Fibroblast of upper back skin (primary cell): ENCODE results near the gene SRPK1.
"Not testable (repeated sequence)": the region's sequence is repeated elsewhere in the genome, so short reads cannot be mapped to it uniquely, and the experiment has no call there.

Experiments used
- DNase-seq: peaks from one replicate; pipeline ENCODE4 v3.0.0-alpha.2; 2013

SRPK1 gene

GRCh38 chr6:35920793-35921732 is at the start of gene SRPK1:
TSS of gene SRPK1 (minus strand) at chr6:35921098. CDS start at chr6:35921056, 42 bp downstream.
- peak; percentile 75 for DNase-seq

- peak; percentile 47 for DNase-seq
Measured at GRCh38 chr6:35970181-35970580, 49.3 kb upstream of the SRPK1 start.

DNA sequence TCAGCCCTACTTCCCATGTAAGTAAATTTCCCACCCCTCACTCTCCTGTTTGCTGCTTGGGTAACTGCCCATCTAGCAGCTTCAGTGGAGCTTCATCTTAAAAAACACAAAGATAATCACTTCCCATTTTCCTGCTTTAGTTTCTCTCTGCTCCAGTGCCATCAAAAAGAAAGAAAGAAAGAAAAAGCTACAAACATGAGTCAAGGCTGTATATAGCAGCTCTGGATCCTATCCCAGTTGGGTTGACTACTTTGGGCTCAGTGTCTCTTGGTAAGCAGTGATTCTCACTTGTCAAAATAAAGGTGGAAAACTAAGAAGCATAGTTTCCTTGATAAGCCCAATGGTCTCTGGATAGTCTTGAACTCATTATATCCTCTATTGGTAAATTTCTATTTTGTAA is 48.7 kb upstream of the SRPK1 start:
- DNase-seq: no peak

- DNase-seq: no peak
Measured at GRCh38 chr6:35968821-35969220, 47.9 kb upstream of the SRPK1 start.

- DNase-seq: no peak
Measured at GRCh38 chr6:35967076-35967774, 46.3 kb upstream of the SRPK1 start.

DNA sequence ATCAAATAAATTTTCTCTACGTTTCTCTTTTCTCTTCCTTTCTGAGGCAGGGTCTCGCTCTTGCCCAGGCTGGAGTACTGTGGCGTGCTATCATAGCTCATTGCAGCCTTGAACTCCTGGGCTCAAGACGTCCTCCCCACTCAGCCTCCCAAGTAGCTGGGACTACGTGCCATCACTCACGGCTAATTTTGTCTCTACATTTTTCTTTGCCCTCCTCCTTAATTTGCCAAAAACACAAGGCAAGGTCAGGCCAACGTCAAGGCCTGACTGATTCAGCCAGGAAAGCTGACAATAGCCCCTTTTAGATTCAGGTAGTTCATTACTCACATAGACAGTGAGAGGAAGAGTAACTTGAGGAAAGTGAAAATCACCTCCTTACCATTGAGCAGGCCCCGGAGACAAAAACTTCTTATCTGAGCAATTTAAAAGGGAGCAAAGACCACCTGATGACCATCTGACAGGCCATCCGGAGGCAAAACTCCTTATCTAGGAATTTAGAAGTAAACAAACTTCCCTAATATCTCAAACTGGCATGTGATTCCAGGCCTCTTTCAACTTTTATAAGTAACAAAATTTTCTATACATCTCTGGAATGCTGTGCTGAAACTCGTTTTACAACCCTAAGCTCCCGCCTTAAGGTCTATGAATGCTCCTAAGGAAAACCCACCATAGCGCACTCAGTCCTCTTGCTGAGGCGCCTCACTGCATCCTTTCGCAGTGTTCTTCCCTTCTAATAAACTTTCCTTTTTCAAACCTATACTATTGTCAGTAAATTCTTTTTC is 42.1 kb upstream of the SRPK1 start:
- no peak for DNase-seq

- DNase-seq: no peak
Measured at GRCh38 chr6:35960187-35960586, 39.3 kb upstream of the SRPK1 start.

GRCh38 chr6:35955970-35956369 is 35.1 kb upstream of the SRPK1 start:
- DNase-seq: no peak

- DNase-seq: no peak
Measured at GRCh38 chr6:35955521-35955920, 34.6 kb upstream of the SRPK1 start.

DNA sequence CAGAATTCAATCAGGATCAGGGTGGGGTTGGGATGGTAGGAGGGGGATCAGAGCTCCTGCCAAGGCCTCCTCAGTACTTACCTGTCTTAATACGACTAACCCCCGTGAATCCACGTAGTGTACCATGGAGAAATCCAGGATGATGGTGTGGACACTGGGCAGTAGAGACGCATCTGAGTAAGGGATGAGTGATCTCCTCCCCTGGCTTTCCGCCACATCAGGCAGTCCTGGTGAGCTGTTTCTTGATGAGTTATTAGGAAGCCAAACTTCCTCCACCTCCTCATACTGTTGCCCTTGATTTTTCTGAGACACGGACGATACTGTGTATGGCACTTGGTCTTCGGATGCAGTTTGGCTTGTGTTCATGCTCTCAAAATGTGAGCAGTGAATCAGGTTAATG is 34.2 kb upstream of the SRPK1 start:
- peak; percentile 28 for DNase-seq

DNA sequence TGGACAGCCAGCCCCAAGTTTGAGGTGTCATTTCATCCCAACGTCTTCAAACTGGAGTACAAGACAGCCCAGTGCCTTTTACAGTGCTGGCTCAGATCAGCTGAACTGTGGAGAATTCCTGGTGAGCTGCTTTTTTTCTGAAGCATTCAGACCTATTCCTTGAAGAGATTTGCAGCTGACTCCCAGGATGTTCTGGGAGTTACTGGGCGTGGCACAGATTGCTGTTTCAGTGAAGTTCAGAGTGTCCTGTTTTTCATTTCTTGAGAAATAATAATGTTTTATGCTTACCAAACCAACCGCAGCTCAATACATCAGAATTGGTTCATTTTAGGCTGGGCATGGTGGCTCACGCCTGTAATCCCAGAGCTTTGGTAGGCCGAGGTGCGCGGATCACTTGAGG is 33.4 kb upstream of the SRPK1 start:
- no peak for DNase-seq

DNA sequence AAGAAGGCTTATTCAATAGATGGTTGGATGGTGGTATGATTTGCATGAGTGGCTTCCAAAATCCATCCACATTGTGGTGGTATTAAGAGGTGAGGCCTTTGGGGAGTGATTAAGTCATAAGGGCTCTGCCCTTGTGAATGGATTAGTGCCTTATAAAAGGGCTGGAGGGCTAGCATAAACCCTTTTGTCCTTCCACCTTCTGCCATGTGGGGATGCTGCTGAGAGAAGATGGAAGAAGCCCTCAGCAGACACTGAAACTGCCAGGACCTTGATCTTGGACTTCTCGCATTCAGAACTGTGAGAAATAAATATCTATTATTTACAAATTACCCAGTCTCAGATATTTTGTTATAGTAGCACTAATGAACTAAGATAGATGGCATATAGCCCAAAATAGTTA is 27.8 kb upstream of the SRPK1 start:
- DNase-seq: no peak

DNA sequence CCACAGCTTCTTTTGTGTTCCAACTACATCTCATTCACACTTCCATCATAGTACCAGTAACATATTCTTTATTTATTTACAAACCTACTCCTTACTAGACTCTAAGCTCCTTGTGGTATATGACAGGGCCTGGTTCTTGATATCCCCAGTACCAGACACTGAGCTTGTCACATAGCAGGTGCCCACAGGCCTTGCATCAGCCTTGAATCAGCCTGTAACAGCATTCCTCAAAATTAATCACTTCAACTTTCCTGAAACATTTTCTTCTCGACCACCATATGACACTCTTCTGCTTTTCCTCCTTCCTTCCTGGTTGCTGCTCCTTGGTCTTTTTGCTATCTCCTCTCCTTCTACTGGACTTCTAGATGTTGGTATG is 24.7 kb upstream of the SRPK1 start:
- DNase-seq: no peak

- DNase-seq: no peak
Measured at GRCh38 chr6:35943390-35943789, 22.5 kb upstream of the SRPK1 start.

- DNase-seq: no peak
Measured at GRCh38 chr6:35942355-35942754, 21.5 kb upstream of the SRPK1 start.

GRCh38 chr6:35941170-35941569 is 20.3 kb upstream of the SRPK1 start:
- not testable (repeated sequence) for DNase-seq

- not testable (repeated sequence) for DNase-seq
Measured at GRCh38 chr6:35940014-35940413, 19.1 kb upstream of the SRPK1 start.

GRCh38 chr6:35939259-35939658 is 18.4 kb upstream of the SRPK1 start:
- DNase-seq: not testable (repeated sequence)

GRCh38 chr6:35936681-35937359 is 15.9 kb upstream of the SRPK1 start:
- no peak for DNase-seq

DNA sequence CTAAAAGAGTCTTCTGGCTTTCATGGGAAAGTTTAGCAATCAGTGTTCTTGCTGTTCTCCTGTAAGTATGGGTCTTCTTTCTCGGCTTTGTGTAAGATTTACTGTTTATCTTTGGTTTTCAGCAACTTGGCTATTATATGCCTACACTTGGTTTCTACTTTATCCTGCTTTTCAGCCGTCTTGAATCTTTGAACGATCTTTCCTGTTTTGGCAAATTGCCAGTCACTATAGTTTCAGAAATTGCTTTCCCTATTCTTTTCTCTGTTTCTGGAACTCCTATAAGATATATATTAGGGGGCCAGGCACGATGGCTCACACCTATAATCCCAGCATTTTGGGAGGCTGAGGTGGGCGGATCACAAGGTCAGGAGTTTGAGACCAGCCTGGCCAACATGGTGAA is 14.6 kb upstream of the SRPK1 start:
- no peak for DNase-seq

- no peak for DNase-seq
Measured at GRCh38 chr6:35933844-35934243, 12.9 kb upstream of the SRPK1 start.

DNA sequence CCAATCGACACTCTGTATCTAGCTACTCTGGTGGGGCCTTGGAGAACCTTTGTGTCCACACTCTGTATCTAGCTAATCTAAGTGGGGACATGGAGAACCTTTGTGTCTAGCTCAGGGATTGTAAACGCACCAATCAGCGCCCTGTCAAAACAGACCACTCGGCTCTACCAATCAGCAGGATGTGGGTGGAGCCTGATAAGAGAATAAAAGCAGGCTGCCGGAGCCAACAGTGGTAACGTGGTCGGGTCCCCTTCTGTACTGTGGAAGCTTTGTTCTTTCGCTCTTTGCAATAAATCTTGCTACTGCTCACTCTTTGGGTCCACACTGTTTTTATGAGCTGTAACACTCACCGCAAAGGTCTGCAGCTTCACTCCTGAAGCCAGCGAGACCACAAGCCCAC is 11.0 kb upstream of the SRPK1 start:
- DNase-seq: not testable (repeated sequence)

DNA sequence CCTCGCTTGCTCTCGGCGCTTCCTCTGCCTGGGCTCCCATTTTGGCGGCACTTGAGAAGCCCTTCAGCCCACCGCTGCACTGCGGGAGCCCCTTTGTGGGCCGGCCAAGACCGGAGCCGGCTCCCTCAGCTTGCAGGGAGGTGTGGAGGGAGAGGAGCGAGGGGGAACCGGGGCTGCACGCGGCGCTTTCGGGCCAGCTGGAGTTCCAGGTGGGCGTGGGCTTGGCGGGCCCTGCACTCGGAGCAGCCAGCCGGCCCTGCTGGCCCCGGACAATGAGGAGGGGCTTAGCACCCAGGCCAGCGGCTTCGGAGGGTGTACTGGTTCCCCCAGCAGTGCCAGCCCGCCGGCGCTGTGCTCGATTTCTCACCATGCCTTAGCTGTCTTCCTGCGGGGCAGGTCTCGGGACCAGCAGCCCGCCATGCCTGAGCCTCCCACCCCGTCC is 10.2 kb upstream of the SRPK1 start:
- DNase-seq: no peak
